H1 (cell line): ENCODE results near the gene EIF2B5. TPM values are rescaled to one million over a fixed set of nuclear protein-coding genes. Genes with fewer than 3 reads are reported as not detected.

Experiments used
- ASH2L ChIP-seq: fragments of 200-600, 300-600 bp; sonication (generic); IDR thresholded peaks from one replicate; pipeline ENCODE4 v1.7.1; 2017; ENCODE audit warnings: low read length
- HDAC2 ChIP-seq, 2 experiments: fragments of 300-600 bp in 1 of 2; sonication (generic) in 1 of 2; IDR thresholded peaks; 2 replicates each; pipeline ENCODE4 v1.6.1; 2011 to 2012; ENCODE audit warnings: low read depth in 2 of 2, low read length in 2 of 2, mild to moderate bottlenecking in 2 of 2, moderate library complexity in 2 of 2, borderline replicate concordance in 1 of 2, inconsistent platforms in 1 of 2
- NRF1 ChIP-seq: IDR thresholded peaks from 2 replicates; pipeline ENCODE4 v1.6.1; 2011; ENCODE audit warnings: mild to moderate bottlenecking, low read depth, low read length, improper control_type of control experiment
- RXRA ChIP-seq: IDR thresholded peaks from 2 replicates; pipeline ENCODE4 v1.6.1; 2011; ENCODE audit warnings: low read depth, mild to moderate bottlenecking, low read length, moderate library complexity; ENCODE audit not compliant: insufficient read depth
- SAP30 ChIP-seq: fragments of 300-600 bp; sonication (generic); IDR thresholded peaks from 2 replicates; pipeline ENCODE4 v1.7.1; 2012; ENCODE audit warnings: low read length, moderate library complexity, mild to moderate bottlenecking, inconsistent platforms; ENCODE audit not compliant: insufficient read depth, insufficient replicate concordance
- polyA plus RNA-seq, 7 experiments: library from polyadenylated mRNA; depleted of rRNA in 3 of 7; stranded (reverse) in 5 of 7; unstranded in 2 of 7; fragments of >200 nt in 5 of 7; fragments of 200-250 nt in 2 of 7; gene quantifications; 1 replicate in 5 of 7; 2 replicates in 1 of 7; 4 replicates in 1 of 7; pipeline versions ENCODE4 v1.2.1 to v1.2.3, GENCODE V29; 2011 to 2013; ENCODE audit warnings: missing spikeins in 2 of 7, mixed read lengths in 2 of 7
- total RNA-seq: library from RNA; stranded (reverse); fragmentation: NEBNext Ultra II Directional; extraction: Animal tissue kit (Norgen Biotek cat#: 25700); gene quantifications from 2 replicates; pipeline ENCODE4 v1.2.1, GENCODE V29; 2021

EIF2B5 gene
- total and polyA plus RNA-seq, 2 of the 8 experiments (the other 6 are each of a cell fraction or from before 2014, with no cell fraction given), result 33.1 to 40.0 TPM

GRCh38 chr3:184158404-184158803 lies 23.2 kb downstream of the EIF2B5 start (continued):
- TF ChIP-seq SAP30 (no peak), NRF1 (no peak), HDAC2 (IDR thresholded peaks at IDR 0.05; ENCODE audit: borderline replicate concordance in 1 of 2, low read depth in 2 of 2, low read length in 2 of 2) (no peak), RXRA (no peak), ASH2L (no peak)
- TF ChIP-seq, all 59 proteins: peak for 0
